PFSK-1 (cell line): Measurements from ENCODE around the gene MAML2.

Experiments
- POLR2AphosphoS5 ChIP-seq: IDR thresholded peaks from 2 replicates; pipeline ENCODE4 v1.6.1; 2012; ENCODE audit warnings: low read depth, mild to moderate bottlenecking, control low read depth, low read length, moderate library complexity
- REST ChIP-seq, 2 experiments: IDR thresholded peaks; 2 replicates each; pipeline versions ENCODE4 v1.6.1 to v1.8.0; 2011 to 2012; ENCODE audit warnings: low read depth in 2 of 2, low read length in 2 of 2, control low read depth in 1 of 2, inconsistent platforms in 1 of 2, mild to moderate bottlenecking in 1 of 2, moderate library complexity in 1 of 2; ENCODE audit not compliant: insufficient read depth in 1 of 2
- TAF1 ChIP-seq: IDR thresholded peaks from 2 replicates; pipeline ENCODE4 v1.6.1; 2012; ENCODE audit warnings: low read length, control low read depth, borderline replicate concordance; ENCODE audit not compliant: insufficient read depth

- TF ChIP-seq REST (IDR thresholded peaks at IDR 0.05; ENCODE audit: insufficient read depth in 1 of 2, low read depth in 2 of 2, low read length in 2 of 2) (no peak), POLR2AphosphoS5 (no peak), TAF1 (no peak)
These were observed 69.5 kb downstream of the MAML2 start for GRCh38 chr11:96273507-96273906.
